ENCODE data around the gene ARHGEF39. TPM values are rescaled to one million over a fixed set of nuclear protein-coding genes. Genes with fewer than 3 reads are reported as not detected.

ARHGEF39 gene
- total and polyA plus RNA-seq, 10 of the 15 experiments (the other 5 are each of a cell fraction or from before 2014, with no cell fraction given), result 2.0 to 28.9 (median 13.2) TPM

DNA sequence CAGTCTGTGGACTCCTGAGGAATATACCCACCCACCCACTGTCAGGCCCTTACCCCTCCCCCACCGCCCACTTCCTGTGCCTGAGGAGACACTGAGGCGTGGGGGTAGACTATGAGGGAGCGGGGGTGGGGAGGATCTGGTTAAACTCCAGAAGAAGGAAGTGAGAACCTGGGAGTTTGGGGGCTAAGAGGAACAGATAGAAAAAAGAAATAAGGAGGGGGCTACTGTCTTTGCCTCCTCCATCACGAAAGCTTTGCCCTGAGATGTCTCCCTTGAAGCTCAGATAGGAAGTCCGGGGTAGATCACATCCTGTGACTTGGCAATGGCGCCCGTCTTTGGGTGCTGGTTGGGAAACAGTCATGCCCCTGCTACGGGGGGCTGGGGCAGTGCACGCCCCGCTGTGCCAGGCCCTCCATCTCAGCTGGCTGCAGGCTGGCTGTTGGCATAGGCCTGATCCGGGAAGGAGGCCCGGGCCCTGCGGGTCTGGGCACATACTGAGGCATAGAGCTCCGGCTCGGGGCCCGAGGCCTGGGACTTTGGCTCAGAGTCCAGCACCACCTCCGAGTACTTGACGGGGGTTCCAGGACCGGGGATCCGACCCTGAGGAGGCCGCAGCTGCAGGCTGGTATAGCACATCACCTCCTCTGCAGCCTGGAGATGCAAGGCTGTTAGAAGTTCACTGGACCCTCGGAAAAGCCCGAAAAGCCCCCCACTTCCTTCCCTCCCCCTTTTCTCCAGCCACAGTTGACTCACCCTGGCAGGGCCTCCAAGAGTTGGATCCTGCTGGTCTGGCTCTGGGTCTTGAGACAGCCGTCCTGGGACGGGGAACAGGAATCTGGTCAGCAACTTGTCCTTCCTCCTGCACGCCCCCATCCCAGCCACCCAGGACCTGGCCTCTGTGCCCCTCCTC is 15.3 kb downstream of the ARHGEF39 start (continued):
- no peak for TF ChIP-seq SIX5 (IDR thresholded peaks at IDR 0.05; ENCODE audit: low read depth, low read length, severe bottlenecking)
- TF ChIP-seq, protein P1, sequence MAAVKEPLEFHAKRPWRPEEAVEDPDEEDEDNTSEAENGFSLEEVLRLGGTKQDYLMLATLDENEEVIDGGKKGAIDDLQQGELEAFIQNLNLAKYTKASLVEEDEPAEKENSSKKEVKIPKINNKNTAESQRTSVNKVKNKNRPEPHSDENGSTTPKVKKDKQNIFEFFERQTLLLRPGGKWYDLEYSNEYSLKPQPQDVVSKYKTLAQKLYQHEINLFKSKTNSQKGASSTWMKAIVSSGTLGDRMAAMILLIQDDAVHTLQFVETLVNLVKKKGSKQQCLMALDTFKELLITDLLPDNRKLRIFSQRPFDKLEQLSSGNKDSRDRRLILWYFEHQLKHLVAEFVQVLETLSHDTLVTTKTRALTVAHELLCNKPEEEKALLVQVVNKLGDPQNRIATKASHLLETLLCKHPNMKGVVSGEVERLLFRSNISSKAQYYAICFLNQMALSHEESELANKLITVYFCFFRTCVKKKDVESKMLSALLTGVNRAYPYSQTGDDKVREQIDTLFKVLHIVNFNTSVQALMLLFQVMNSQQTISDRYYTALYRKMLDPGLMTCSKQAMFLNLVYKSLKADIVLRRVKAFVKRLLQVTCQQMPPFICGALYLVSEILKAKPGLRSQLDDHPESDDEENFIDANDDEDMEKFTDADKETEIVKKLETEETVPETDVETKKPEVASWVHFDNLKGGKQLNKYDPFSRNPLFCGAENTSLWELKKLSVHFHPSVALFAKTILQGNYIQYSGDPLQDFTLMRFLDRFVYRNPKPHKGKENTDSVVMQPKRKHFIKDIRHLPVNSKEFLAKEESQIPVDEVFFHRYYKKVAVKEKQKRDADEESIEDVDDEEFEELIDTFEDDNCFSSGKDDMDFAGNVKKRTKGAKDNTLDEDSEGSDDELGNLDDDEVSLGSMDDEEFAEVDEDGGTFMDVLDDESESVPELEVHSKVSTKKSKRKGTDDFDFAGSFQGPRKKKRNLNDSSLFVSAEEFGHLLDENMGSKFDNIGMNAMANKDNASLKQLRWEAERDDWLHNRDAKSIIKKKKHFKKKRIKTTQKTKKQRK (IDR thresholded peaks at IDR 0.05; ENCODE audit: low read depth, low read length), result no peak
- TF ChIP-seq EZH2 (IDR thresholded peaks at IDR 0.05; ENCODE audit: borderline replicate concordance, control insufficient read depth, low read depth, low read length), result no peak
- no peak for TF ChIP-seq CBX3 (IDR thresholded peaks at IDR 0.05; ENCODE audit: borderline replicate concordance, low read depth)
- TF ChIP-seq, protein P2, sequence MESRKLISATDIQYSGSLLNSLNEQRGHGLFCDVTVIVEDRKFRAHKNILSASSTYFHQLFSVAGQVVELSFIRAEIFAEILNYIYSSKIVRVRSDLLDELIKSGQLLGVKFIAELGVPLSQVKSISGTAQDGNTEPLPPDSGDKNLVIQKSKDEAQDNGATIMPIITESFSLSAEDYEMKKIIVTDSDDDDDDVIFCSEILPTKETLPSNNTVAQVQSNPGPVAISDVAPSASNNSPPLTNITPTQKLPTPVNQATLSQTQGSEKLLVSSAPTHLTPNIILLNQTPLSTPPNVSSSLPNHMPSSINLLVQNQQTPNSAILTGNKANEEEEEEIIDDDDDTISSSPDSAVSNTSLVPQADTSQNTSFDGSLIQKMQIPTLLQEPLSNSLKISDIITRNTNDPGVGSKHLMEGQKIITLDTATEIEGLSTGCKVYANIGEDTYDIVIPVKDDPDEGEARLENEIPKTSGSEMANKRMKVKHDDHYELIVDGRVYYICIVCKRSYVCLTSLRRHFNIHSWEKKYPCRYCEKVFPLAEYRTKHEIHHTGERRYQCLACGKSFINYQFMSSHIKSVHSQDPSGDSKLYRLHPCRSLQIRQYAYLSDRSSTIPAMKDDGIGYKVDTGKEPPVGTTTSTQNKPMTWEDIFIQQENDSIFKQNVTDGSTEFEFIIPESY (IDR thresholded peaks at IDR 0.05), result no peak
- TF ChIP-seq CHD4 (IDR thresholded peaks at IDR 0.05), result no peak
- TF ChIP-seq, protein P3, sequence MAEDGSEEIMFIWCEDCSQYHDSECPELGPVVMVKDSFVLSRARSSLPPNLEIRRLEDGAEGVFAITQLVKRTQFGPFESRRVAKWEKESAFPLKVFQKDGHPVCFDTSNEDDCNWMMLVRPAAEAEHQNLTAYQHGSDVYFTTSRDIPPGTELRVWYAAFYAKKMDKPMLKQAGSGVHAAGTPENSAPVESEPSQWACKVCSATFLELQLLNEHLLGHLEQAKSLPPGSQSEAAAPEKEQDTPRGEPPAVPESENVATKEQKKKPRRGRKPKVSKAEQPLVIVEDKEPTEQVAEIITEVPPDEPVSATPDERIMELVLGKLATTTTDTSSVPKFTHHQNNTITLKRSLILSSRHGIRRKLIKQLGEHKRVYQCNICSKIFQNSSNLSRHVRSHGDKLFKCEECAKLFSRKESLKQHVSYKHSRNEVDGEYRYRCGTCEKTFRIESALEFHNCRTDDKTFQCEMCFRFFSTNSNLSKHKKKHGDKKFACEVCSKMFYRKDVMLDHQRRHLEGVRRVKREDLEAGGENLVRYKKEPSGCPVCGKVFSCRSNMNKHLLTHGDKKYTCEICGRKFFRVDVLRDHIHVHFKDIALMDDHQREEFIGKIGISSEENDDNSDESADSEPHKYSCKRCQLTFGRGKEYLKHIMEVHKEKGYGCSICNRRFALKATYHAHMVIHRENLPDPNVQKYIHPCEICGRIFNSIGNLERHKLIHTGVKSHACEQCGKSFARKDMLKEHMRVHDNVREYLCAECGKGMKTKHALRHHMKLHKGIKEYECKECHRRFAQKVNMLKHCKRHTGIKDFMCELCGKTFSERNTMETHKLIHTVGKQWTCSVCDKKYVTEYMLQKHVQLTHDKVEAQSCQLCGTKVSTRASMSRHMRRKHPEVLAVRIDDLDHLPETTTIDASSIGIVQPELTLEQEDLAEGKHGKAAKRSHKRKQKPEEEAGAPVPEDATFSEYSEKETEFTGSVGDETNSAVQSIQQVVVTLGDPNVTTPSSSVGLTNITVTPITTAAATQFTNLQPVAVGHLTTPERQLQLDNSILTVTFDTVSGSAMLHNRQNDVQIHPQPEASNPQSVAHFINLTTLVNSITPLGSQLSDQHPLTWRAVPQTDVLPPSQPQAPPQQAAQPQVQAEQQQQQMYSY (CRISPR knock-in tag; IDR thresholded peaks at IDR 0.05), result no peak
- TF ChIP-seq, protein P4, sequence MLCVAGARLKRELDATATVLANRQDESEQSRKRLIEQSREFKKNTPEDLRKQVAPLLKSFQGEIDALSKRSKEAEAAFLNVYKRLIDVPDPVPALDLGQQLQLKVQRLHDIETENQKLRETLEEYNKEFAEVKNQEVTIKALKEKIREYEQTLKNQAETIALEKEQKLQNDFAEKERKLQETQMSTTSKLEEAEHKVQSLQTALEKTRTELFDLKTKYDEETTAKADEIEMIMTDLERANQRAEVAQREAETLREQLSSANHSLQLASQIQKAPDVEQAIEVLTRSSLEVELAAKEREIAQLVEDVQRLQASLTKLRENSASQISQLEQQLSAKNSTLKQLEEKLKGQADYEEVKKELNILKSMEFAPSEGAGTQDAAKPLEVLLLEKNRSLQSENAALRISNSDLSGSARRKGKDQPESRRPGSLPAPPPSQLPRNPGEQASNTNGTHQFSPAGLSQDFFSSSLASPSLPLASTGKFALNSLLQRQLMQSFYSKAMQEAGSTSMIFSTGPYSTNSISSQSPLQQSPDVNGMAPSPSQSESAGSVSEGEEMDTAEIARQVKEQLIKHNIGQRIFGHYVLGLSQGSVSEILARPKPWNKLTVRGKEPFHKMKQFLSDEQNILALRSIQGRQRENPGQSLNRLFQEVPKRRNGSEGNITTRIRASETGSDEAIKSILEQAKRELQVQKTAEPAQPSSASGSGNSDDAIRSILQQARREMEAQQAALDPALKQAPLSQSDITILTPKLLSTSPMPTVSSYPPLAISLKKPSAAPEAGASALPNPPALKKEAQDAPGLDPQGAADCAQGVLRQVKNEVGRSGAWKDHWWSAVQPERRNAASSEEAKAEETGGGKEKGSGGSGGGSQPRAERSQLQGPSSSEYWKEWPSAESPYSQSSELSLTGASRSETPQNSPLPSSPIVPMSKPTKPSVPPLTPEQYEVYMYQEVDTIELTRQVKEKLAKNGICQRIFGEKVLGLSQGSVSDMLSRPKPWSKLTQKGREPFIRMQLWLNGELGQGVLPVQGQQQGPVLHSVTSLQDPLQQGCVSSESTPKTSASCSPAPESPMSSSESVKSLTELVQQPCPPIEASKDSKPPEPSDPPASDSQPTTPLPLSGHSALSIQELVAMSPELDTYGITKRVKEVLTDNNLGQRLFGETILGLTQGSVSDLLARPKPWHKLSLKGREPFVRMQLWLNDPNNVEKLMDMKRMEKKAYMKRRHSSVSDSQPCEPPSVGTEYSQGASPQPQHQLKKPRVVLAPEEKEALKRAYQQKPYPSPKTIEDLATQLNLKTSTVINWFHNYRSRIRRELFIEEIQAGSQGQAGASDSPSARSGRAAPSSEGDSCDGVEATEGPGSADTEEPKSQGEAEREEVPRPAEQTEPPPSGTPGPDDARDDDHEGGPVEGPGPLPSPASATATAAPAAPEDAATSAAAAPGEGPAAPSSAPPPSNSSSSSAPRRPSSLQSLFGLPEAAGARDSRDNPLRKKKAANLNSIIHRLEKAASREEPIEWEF (IDR thresholded peaks at IDR 0.05; ENCODE audit: insufficient replicate concordance, low read depth, low read length), result no peak
- TF ChIP-seq CHD1 (IDR thresholded peaks at IDR 0.05; ENCODE audit: low read depth, low read length), result no peak
- no peak for TF ChIP-seq NFYB (IDR thresholded peaks at IDR 0.05; ENCODE audit: insufficient read depth, low read depth, low read length)
